ENCODE results near the gene EVL.
"Not testable (repeated sequence)": the region's sequence is repeated elsewhere in the genome, so short reads cannot be mapped to it uniquely, and the experiment has no call there.

EVL gene

DNA sequence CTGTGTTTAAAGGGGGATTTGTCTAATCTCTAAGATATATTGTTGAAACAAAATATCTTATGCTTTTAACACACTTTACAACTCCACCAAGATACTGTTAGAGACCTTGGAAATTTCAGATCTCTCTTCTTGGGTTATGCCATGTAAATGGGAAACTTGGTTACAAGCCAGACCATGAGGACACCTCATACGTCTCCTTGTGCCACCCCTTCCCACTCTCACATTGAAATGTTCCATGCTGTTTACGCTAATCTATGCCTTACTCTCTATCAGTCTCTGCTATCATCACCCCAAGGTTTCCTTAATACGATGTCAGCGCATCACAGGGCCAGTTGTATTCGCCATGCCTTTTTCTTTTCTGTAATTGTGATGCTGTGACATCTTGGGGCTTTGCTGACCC is 107.6 kb downstream of the EVL start:
- DNase-seq (ENCODE audit: low spot score): no peak

DNA sequence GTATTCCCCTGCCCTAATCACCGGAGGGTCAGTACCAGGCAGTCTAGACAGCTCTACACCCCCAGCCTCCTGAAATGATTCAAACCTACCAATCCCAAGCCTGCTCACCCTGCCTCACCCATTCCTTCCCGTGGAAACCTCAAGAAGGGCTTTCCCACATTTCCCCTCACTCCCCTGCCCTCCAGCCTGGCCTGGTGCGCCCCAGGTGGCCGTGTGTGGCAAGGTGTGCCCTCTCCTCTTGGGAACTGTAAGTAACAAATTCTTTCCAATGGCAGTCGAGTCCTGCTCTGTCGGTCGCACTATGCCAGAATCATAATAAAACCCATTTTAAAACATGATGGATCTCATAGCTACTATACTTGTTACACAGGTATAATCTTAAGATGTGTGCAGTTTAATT is 108.1 kb downstream of the EVL start:
- DNase-seq (ENCODE audit: low spot score): no peak

DNA sequence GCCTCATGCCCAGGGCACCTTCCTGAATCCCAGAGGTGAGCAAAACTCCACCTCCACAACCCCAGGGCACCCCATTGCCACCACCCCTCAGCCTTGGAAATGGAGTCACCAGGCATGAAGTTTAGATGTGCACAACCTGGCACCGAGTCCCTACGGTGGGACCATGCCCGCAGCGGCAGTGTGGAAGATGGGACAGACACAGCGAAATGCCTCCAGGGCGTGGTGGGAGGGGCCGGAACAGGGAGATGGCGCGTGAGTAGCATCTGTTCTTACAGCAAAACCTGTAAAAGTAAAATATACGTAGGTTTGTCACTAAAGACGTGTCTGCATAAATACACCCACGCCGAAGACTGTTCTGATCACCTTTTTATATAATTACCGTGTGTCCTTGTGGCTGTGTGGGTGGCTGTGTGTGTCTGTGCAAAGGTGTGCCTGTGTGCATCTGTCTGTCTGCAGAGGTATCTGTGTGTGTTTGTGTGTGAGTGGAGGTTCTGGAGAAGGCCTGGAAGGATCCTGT is 111.6 kb downstream of the EVL start:
- DNase-seq (ENCODE audit: low spot score): no peak

DNA sequence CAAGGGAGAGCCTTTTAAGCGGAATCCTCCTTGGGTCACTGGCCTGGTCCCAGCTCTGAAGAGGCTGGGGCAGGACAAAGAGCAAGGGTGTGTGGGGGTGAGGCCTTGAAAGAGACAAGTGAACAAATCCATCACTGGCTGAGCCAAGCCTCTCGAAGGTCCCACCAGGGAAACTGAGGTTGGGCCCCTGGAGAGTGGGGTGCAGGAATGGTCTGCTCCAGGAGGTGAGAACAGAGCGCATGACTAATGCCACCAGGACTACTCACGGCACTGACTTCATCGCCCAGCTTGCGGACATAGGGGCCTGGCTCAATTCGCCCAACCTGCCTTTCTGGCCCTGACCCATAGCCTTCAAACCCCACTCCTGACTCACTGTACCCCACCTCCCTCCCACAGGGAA is 113.5 kb downstream of the EVL start:
- DNase-seq (ENCODE audit: low spot score): no peak

DNA sequence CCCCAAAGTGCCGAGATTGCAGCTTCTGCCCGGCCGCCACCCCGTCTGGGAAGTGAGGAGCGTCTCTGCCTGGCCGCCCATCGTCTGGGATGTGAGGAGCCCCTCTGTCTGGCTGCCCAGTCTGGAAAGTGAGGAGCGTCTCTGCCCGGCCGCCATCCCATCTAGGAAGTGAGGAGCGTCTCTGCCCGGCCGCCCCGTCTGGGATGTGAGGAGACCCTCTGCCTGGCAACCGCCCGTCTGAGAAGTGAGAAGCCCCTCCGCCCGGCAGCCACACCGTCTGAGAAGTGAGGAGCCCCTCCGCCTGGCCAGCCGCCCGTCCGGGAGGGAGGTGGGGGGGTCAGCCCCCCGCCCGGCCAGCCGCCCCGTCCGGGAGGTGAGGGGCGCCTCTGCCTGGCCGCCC is 115.4 kb downstream of the EVL start:
- not testable (repeated sequence) for DNase-seq (ENCODE audit: low spot score)

DNA sequence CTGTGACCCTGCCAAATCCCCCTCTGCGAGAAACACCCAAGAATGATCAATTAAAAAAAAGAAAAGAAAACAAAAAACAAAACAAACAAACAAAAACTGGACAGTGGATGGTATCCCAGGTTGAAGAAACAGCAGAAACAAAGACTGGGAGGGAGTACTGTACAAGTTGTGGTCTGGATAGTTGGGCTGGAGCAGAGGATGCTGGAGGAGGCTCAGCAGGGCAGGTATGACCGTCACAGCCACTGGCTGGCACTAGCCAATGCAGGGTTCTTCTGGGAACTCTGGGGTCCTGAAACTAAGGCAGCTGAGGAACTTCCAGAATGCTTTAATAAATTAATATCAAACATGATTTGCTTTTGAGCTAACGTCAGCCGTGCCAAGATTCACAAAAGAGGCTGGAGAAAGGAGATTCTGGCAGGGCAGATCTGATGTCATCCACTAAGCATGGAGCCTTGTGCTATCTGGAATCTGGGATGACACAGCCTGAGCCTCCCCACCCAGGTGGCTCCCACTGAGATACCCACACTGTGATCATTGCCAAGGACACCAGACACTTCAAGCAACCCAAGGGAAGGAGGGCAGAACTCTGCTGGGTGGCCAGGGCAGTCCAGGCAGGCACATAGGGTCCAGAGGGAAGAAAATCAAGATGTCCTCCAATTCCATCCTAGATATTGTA is 116.8 kb downstream of the EVL start:
- DNase-seq (ENCODE audit: low spot score): not testable (repeated sequence)

DNA sequence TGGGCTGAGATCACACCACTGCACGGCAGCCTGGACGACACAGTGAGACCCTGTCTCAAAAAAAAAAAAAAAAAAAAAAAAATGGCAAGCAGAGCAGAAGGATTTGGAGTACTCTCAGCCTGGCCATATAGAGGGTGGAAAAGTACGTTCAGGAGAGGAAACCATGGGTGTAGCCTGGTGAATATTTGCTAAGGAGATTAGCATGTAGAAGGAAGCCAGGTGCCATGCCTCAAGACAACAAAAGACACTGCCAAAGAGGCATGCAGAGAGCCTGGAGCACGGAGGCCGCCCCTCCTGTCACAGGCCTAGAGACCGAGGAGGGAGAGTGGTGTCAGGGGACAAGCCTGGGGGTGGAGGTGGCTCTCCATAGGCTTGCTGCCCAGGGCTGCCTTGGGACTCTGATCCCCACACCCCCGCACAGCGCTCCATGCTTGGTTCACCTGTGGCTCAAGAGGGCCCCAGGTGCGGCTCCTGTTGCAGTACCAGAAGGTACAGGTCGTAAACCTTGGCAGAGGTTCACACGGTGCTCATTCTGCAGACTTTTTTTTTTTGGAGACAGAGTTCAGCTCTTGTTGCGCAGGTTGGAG is 122.1 kb downstream of the EVL start:
- DNase-seq (ENCODE audit: low spot score): no peak

DNA sequence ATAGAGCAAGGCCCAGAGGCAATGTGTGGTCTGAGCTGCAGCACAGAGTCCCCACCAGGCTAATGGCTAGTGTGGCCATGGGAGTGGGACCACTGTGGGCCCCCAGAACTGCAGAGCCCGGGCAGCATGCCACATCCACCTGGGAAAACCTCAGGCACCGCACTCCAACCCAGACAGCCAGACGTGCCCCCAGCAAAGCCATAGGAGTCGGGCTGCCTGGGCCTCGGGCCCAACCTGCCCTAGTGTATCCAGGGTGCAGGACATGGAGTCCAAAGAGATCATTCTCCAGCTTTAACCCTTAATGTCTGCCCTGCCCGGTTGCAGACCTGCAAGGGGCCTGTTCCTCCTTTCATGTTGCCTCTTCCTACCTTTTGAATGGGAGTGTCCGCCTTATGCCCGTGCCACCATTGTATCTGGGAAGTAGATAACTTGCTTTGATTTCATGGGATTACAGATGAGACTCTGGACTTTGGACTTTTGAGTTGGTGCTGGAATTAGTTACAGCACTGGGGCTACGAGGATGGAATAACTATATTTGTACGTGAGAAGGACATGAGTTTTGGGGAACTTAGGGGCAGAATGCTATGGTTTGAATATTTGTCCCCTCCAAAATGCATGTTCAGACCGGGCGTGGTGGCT is 123.3 kb downstream of the EVL start:
- DNase-seq (ENCODE audit: low spot score): no peak

DNA sequence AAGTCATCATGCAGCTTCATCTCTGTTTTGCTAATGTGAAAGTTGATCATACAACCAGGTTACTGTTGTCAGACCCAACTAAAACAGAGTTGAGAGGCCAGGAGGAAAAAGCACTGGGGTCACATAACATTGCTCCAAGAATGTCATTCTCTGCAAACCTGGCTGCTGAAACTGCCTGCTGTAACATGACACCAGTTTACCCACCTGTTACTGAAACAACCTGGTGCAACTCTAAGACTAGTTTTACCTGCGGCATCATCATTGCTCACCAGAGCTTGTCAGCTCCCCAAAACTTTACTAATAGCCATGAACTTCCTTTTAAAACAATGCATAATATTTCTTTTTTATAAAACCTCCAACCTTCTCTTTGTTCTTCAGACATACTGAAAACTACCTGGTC is 124.9 kb downstream of the EVL start:
- DNase-seq (ENCODE audit: low spot score): no peak

DNA sequence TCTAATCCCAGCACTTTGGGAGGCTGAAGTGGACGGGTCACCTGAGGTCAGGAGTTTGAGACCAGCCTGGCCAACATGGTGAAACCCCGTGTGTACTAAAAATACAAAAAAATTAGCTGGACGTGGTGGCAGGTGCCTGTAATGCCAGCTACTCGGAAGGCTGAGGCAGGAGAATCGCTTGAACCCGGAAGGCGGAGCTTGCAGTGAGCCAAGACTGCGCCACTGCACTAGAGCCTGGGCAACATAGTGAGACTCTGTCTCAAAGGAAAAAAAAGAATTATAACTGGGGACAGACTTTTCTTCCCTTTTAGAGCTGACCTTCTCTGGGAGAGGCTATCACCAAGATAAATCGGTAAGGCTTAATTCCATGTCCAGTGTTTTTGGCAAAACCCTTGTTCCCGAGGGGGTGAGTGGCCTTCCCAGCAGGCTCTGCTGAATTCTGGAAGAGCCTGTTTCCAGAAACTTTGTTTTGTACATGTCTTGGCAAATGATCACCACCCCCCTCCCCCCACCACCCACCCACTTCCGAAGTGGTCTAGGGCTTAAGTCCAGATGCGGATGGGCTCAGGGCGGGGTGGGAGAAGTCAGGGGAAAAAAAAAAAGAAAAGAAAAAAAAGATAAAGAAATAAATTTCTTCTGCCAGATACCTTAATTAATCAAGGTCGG is 126.5 kb downstream of the EVL start:
- no peak for DNase-seq (ENCODE audit: low spot score)

DNA sequence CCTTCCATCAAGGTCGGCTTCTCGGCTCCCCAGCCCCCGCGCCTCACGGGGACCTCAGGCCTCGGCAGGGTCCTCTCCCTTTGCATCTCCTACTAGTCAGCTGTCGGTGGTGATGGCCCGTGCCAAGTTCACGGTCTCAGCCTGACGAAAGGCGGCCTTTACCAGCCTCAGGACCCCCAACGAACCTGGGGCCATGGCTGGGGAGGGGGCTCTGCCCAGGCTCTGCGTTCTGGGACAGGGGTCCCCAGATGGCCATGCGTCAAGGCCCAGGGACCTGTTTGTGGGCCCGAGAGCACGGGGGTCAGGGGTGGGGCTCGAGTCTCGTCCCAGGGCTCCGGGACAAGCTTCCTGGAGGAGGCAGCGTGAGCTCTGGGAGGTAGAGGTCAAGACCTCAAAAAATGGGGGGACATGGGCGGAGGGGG is 127.0 kb downstream of the EVL start:
- no peak for DNase-seq (ENCODE audit: low spot score)

DNA sequence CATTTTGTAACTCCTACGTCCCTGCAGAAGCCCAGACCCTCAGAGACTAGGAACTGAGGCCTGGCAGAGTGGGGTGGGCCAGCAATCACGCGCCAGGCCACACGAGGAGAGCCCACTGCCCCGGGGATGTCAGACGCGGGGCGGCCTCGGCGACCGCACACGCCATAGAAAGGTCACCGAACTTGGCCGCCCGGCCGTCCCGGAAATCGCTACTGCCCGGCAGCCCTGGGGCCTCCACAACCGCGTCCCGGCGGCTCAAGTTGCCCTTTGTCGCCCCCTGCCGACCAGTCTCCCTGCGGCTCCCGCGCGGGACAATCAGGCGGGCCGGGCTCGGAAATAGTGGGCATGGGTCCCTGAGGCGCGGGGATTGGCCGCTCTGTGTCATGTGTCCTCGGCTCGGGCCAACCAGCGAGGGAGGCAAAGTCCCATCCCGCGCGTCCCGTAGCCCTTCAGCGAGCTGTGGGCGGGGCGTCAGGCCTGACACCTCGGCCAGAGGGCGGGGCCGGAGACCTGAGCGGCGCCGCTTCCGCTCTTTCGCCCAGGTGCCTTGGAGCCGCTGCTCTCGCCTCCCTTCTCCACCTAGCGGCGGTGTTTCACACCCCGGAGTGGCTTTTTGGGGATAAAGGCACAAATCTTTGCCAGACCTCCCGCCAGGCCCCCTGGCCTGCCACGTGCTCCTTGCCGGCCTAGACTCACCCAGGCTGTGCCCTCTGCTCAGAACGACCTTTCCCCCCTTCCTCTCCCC is 127.6 kb downstream of the EVL start:
- DNase-seq (ENCODE audit: low spot score): peak; percentile 98
